Measurements from ENCODE around the gene ZNF205. TPM values are rescaled to one million over a fixed set of nuclear protein-coding genes. Genes with fewer than 3 reads are reported as not detected.
"Not testable (repeated sequence)": the region's sequence is repeated elsewhere in the genome, so short reads cannot be mapped to it uniquely, and the experiment has no call there.

Gene ZNF205
- total and polyA plus RNA-seq, 7 donors = 1.8 to 5.4 (median 1.9) TPM

- ATAC-seq (no peak), DNase-seq (no peak)
- no peak overlapping the region for H3K4me3 ChIP-seq
- H3K9me3 ChIP-seq = no peaks in the 10 kb centered on the region
- no peak overlapping the region for H3K27ac ChIP-seq
- intact Hi-C loops (cut with DNase I) = loop anchor here in 1 of 2 donors (5.0 kb wide), 2 partner anchors 39 to 109 kb away; no protein-coding TSS in a partner anchor
- WGBS, 3 donors = 13 to 28% (median 20%) methylated on average over 1 of the region's 1 CpG
- H3K27me3 ChIP-seq (ENCODE audit: insufficient read depth in 3 of 3, low read length in 2 of 3) = peaks cover 0 to 52% (median 14%) of the 10 kb centered on the region in 3 donors
- peaks cover 16% of the 10 kb centered on the region for H3K4me1 ChIP-seq
- TF ChIP-seq, protein P1, sequence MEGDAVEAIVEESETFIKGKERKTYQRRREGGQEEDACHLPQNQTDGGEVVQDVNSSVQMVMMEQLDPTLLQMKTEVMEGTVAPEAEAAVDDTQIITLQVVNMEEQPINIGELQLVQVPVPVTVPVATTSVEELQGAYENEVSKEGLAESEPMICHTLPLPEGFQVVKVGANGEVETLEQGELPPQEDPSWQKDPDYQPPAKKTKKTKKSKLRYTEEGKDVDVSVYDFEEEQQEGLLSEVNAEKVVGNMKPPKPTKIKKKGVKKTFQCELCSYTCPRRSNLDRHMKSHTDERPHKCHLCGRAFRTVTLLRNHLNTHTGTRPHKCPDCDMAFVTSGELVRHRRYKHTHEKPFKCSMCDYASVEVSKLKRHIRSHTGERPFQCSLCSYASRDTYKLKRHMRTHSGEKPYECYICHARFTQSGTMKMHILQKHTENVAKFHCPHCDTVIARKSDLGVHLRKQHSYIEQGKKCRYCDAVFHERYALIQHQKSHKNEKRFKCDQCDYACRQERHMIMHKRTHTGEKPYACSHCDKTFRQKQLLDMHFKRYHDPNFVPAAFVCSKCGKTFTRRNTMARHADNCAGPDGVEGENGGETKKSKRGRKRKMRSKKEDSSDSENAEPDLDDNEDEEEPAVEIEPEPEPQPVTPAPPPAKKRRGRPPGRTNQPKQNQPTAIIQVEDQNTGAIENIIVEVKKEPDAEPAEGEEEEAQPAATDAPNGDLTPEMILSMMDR (IDR thresholded peaks at IDR 0.05) = no peak
- no peaks in the 10 kb centered on the region for H3K36me3 ChIP-seq (ENCODE audit: insufficient read depth in 1 of 2, low read depth in 1 of 2)
Observed at GRCh38 chr16:3166505-3166886, 54.1 kb downstream of the ZNF205 start.

DNA sequence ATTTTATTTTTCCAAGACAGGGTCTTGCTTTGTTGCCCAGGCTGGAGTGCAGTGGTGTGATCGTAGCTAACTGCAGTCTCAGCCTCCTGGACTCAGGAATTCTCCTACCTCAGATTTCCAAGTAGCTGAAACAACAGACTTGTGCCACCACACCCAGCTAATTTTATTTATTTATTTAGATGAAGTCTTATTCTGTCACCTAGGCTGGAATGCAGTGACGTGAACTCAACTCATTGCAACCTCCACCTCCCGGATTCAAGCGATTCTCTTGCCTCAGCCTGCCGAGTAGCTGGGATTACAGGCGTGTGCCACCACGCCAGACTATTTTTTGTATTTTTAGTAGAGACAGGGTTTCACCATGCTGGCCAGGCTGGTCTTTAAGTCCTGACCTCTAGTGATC lies 56.3 kb downstream of the ZNF205 start:
- H3K36me3 ChIP-seq (ENCODE audit: insufficient read depth in 1 of 2, low read depth in 1 of 2); H3K4me3 ChIP-seq; H3K27ac ChIP-seq; DNase-seq; H3K9me3 ChIP-seq; ATAC-seq: not testable (repeated sequence)
- H3K4me1 ChIP-seq = peaks cover 19% of the 10 kb centered on the region
- intact Hi-C loops (cut with DNase I) = loop anchor here in 1 of 2 donors (5.0 kb wide), 2 partner anchors 41 to 111 kb away; no protein-coding TSS in a partner anchor
- H3K27me3 ChIP-seq (ENCODE audit: insufficient read depth in 3 of 3, low read length in 2 of 3) = peaks cover 0 to 61% (median 24%) of the 10 kb centered on the region in 3 donors
- WGBS, 3 donors = 82 to 88% (median 84%) methylated on average over 7 of the region's 7 CpGs

Other genes starting within 250 kb of the ZNF205 start
- gene FLYWCH2, start 229.4 kb upstream of the ZNF205 start, total RNA-seq = 10 to 100 TPM; 14.1 to 15.7 (median 15.4) TPM
- gene FLYWCH2, start 229.4 kb upstream of the ZNF205 start, polyA plus RNA-seq = 10 to 100 TPM; 26.5 to 39.4 (median 35.5) TPM
- 10 to 100 TPM; 33.0 to 55.5 (median 40.3) TPM for gene FLYWCH1, start 200.7 kb upstream of the ZNF205 start, total RNA-seq
- 10 to 100 TPM; 21.2 to 65.2 (median 24.7) TPM for gene FLYWCH1, start 200.7 kb upstream of the ZNF205 start, polyA plus RNA-seq
- not detected for gene KREMEN2, start 148.3 kb upstream of the ZNF205 start, total RNA-seq
- under 1 TPM in 2 of 3 donors, not detected in 1; 0.01 to 0.04 TPM for gene KREMEN2, start 148.3 kb upstream of the ZNF205 start, polyA plus RNA-seq
- 10 to 100 TPM in 1 of 4 donors, 1 to 10 TPM in 3; 4.6 to 15.9 (median 8.1) TPM for gene PAQR4, start 143.2 kb upstream of the ZNF205 start, total RNA-seq
- gene PAQR4, start 143.2 kb upstream of the ZNF205 start, polyA plus RNA-seq = 10 to 100 TPM; 12.3 to 26.1 (median 15.0) TPM
- 1 to 10 TPM in 1 of 4 donors, under 1 TPM in 3; 0.27 to 1.2 (median 0.56) TPM for gene PKMYT1, start 132.1 kb upstream of the ZNF205 start, total RNA-seq
- gene PKMYT1, start 132.1 kb upstream of the ZNF205 start, polyA plus RNA-seq = 1 to 10 TPM in 2 of 3 donors, under 1 TPM in 1; 0.84 to 3.7 (median 2.0) TPM
- 1 to 10 TPM in 1 of 4 donors, under 1 TPM in 3; 0.17 to 2.2 (median 0.86) TPM for gene CLDN9, start 99.7 kb upstream of the ZNF205 start, total RNA-seq
- 1 to 10 TPM in 1 of 3 donors, under 1 TPM in 2; 0.12 to 1.3 (median 0.18) TPM for gene CLDN9, start 99.7 kb upstream of the ZNF205 start, polyA plus RNA-seq
- gene CLDN6, start 94.4 kb upstream of the ZNF205 start, total RNA-seq = not detected
- gene CLDN6, start 94.4 kb upstream of the ZNF205 start, polyA plus RNA-seq = 1 to 10 TPM in 1 of 3 donors, under 1 TPM in 2; 0.05 to 5.5 (median 0.45) TPM
- gene TNFRSF12A, start 92.2 kb upstream of the ZNF205 start, total RNA-seq = 100 to 1,000 TPM; 139 to 181 (median 156) TPM
- 100 to 1,000 TPM in 2 of 3 donors, 10 to 100 TPM in 1; 69.5 to 889 (median 227) TPM for gene TNFRSF12A, start 92.2 kb upstream of the ZNF205 start, polyA plus RNA-seq
- gene HCFC1R1, start 88.6 kb upstream of the ZNF205 start, total RNA-seq = 100 to 1,000 TPM in 2 of 4 donors, 10 to 100 TPM in 2; 65.1 to 258 (median 129) TPM
- gene HCFC1R1, start 88.6 kb upstream of the ZNF205 start, polyA plus RNA-seq = 100 to 1,000 TPM; 131 to 233 (median 216) TPM
- gene THOC6, start 88.6 kb upstream of the ZNF205 start, total RNA-seq = 10 to 100 TPM; 17.0 to 34.4 (median 25.8) TPM
- 10 to 100 TPM; 26.9 to 72.2 (median 39.8) TPM for gene THOC6, start 88.6 kb upstream of the ZNF205 start, polyA plus RNA-seq
- gene BICDL2, start 75.6 kb upstream of the ZNF205 start, total RNA-seq = not detected
- gene BICDL2, start 75.6 kb upstream of the ZNF205 start, polyA plus RNA-seq = under 1 TPM in 2 of 3 donors, not detected in 1; 0.01 to 0.18 TPM
- 1 to 10 TPM in 3 of 4 donors, under 1 TPM in 1; 0.67 to 2.3 (median 1.2) TPM for gene MMP25, start 66.0 kb upstream of the ZNF205 start, total RNA-seq
- 1 to 10 TPM in 1 of 3 donors, under 1 TPM in 2; 0.13 to 1.2 (median 0.23) TPM for gene MMP25, start 66.0 kb upstream of the ZNF205 start, polyA plus RNA-seq
- gene IL32, start 46.9 kb upstream of the ZNF205 start, total RNA-seq = 100 to 1,000 TPM in 3 of 4 donors, 10 to 100 TPM in 1; 90.5 to 192 (median 123) TPM
- 100 to 1,000 TPM; 302 to 749 (median 618) TPM for gene IL32, start 46.9 kb upstream of the ZNF205 start, polyA plus RNA-seq
- under 1 TPM in 1 of 4 donors, not detected in 3; 0.16 TPM for gene ZSCAN10, start 13.3 kb upstream of the ZNF205 start, total RNA-seq
- under 1 TPM in 1 of 3 donors, not detected in 2; 0.07 TPM for gene ZSCAN10, start 13.3 kb upstream of the ZNF205 start, polyA plus RNA-seq
- 10 to 100 TPM in 1 of 4 donors, 1 to 10 TPM in 3; 8.1 to 11.6 (median 9.2) TPM for gene ZNF213, start 22.4 kb downstream of the ZNF205 start, total RNA-seq
- 10 to 100 TPM in 2 of 3 donors, 1 to 10 TPM in 1; 7.9 to 19.1 (median 18.9) TPM for gene ZNF213, start 22.4 kb downstream of the ZNF205 start, polyA plus RNA-seq
- gene OR1F1, start 75.6 kb downstream of the ZNF205 start, total RNA-seq = not detected
- not detected for gene OR1F1, start 75.6 kb downstream of the ZNF205 start, polyA plus RNA-seq
- 1 to 10 TPM; 2.8 to 4.0 (median 3.4) TPM for gene ZNF200, start 122.6 kb downstream of the ZNF205 start, total RNA-seq
- 1 to 10 TPM; 1.3 to 5.8 (median 2.6) TPM for gene ZNF200, start 122.6 kb downstream of the ZNF205 start, polyA plus RNA-seq
- under 1 TPM; 0.24 to 0.81 (median 0.69) TPM for gene MEFV, start 144.0 kb downstream of the ZNF205 start, total RNA-seq
- under 1 TPM; 0.07 to 0.09 (median 0.08) TPM for gene MEFV, start 144.0 kb downstream of the ZNF205 start, polyA plus RNA-seq
- gene ZNF263, start 170.9 kb downstream of the ZNF205 start, total RNA-seq = 10 to 100 TPM; 11.0 to 17.8 (median 11.7) TPM
- 10 to 100 TPM in 2 of 3 donors, 1 to 10 TPM in 1; 6.1 to 23.9 (median 12.8) TPM for gene ZNF263, start 170.9 kb downstream of the ZNF205 start, polyA plus RNA-seq
- gene TIGD7, start 192.8 kb downstream of the ZNF205 start, total RNA-seq = 1 to 10 TPM; 5.8 to 7.6 (median 6.5) TPM
- gene TIGD7, start 192.8 kb downstream of the ZNF205 start, polyA plus RNA-seq = 1 to 10 TPM; 3.1 to 9.4 (median 5.7) TPM
- gene ZNF75A, start 192.9 kb downstream of the ZNF205 start, total RNA-seq = 10 to 100 TPM; 11.4 to 20.5 (median 15.4) TPM
- 10 to 100 TPM in 2 of 3 donors, 1 to 10 TPM in 1; 7.4 to 15.7 (median 13.4) TPM for gene ZNF75A, start 192.9 kb downstream of the ZNF205 start, polyA plus RNA-seq
- gene OR2C1, start 243.3 kb downstream of the ZNF205 start, total RNA-seq = not detected
- not detected for gene OR2C1, start 243.3 kb downstream of the ZNF205 start, polyA plus RNA-seq

Data from psoas muscle (tissue), 8 donors.